ENCODE results near the gene HSP90AA1. TPM values are rescaled to one million over a fixed set of nuclear protein-coding genes. Genes with fewer than 3 reads are reported as not detected.

Gene HSP90AA1
- total and polyA plus RNA-seq, 2 donors (not counting 1 experiment from before 2014, with no cell fraction given): 190 to 222 TPM

DNA sequence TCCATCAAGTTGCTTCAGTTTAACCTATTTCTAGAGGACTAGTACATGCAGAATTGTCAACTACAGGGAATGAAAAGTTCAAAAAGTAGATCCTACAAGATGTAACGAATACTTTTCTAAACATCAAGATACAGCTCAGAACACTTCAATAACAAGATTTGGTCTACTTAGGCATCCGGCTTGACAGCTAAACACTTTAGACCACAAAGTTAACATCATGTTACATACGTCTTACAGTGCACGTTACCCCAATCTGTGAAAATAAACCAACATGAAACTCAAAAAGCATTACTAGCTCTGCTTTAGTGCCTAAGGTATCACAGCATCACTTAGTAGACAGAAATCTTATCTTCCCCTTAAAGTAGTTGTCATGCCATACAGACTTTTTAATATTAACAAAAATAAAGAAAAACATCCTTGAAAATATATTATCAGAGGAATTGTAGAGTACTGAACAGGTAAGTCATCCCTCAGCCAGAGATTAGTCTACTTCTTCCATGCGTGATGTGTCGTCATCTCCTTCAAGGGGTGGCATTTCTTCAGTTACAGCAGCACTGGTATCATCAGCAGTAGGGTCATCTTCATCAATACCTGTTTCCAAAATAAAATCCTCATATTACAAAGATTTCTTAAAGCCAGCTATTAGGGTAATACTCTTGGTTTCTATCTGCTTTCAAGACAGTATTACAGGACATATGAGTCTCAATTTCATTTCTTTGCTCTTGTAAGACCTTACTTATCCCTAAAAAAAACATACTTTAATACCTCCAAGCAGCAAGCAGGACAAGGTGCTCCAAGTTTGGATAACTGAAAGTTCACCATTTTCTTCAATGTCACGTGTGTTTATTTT is 5.4 kb downstream of the HSP90AA1 start:
- no peak overlapping the region for H3K27ac ChIP-seq (ENCODE audit: low read length in 2 of 2)
- DNase-seq: no peak
- peaks cover 9 to 15% of the 10 kb centered on the region in 2 donors for H3K4me1 ChIP-seq (ENCODE audit: control insufficient read depth in 2 of 2, insufficient read depth in 2 of 2, low read length in 2 of 2)
- intact Hi-C loops (cut with micrococcal nuclease): no loop called here
- H3K36me3 ChIP-seq (replicated peaks in 1 of 2; ENCODE audit: control extremely low read depth in 1 of 2, control insufficient read depth in 1 of 2, extremely low read depth in 1 of 2, insufficient read depth in 2 of 2, low read length in 1 of 2): peaks cover 4 to 70% of the 10 kb centered on the region in 2 experiments
- H3K79me2 ChIP-seq (ENCODE audit: control insufficient read depth, insufficient read depth, low read length): peaks cover 19% of the 10 kb centered on the region
- H3K4me1 Mint-ChIP-seq: peaks cover 39% of the 10 kb centered on the region
- H3K27me3 ChIP-seq (replicated peaks in 1 of 4; ENCODE audit: control extremely low read depth in 1 of 4, control insufficient read depth in 3 of 4, insufficient read depth in 4 of 4, low read length in 3 of 4): no peaks in the 10 kb centered on the region
- no peak overlapping the region for H3K27ac Mint-ChIP-seq
- no peak overlapping the region for H3K9ac ChIP-seq (ENCODE audit: low read length)
- no peak overlapping the region for H3K4me3 ChIP-seq (ENCODE audit: control extremely low read depth in 1 of 5, extremely low read depth in 1 of 5, insufficient read depth in 1 of 5, low read depth in 2 of 5, low read length in 4 of 5)
- no peak overlapping the region for H2AFZ ChIP-seq (ENCODE audit: insufficient read depth, low read depth, low read length, poor library complexity, severe bottlenecking)
- H3K4me2 ChIP-seq (replicated peaks; ENCODE audit: low read depth, low read length, poor library complexity, severe bottlenecking): no peak overlapping the region
- H3K9me3 ChIP-seq (ENCODE audit: control extremely low read depth in 1 of 3, control insufficient read depth in 2 of 3, insufficient read depth in 1 of 3, low read length in 2 of 3): no peaks in the 10 kb centered on the region
- H3K9me3 Mint-ChIP-seq (ENCODE audit: insufficient read depth): no peaks in the 10 kb centered on the region
- no peaks in the 10 kb centered on the region for H3K27me3 Mint-ChIP-seq
- H4K20me1 ChIP-seq (ENCODE audit: control insufficient read depth, insufficient read depth, low read length, poor library complexity, severe bottlenecking): peaks cover 22% of the 10 kb centered on the region
- 95% methylated on average over 4 of the region's 7 CpGs for WGBS (ENCODE audit: insufficient coverage)
- POLR2A ChIA-PET: no interaction called here
- CTCF ChIA-PET: interaction anchor here (0.9 kb wide), 1 partner anchor 15 kb away, joined by 5 read pairs; no protein-coding TSS in a partner anchor
- TF ChIP-seq, protein P1, sequence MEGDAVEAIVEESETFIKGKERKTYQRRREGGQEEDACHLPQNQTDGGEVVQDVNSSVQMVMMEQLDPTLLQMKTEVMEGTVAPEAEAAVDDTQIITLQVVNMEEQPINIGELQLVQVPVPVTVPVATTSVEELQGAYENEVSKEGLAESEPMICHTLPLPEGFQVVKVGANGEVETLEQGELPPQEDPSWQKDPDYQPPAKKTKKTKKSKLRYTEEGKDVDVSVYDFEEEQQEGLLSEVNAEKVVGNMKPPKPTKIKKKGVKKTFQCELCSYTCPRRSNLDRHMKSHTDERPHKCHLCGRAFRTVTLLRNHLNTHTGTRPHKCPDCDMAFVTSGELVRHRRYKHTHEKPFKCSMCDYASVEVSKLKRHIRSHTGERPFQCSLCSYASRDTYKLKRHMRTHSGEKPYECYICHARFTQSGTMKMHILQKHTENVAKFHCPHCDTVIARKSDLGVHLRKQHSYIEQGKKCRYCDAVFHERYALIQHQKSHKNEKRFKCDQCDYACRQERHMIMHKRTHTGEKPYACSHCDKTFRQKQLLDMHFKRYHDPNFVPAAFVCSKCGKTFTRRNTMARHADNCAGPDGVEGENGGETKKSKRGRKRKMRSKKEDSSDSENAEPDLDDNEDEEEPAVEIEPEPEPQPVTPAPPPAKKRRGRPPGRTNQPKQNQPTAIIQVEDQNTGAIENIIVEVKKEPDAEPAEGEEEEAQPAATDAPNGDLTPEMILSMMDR (IDR thresholded peaks at IDR 0.05): no peak
- TF ChIP-seq EZH2 (IDR thresholded peaks at IDR 0.05; ENCODE audit: borderline replicate concordance, insufficient read depth, low read depth, low read length, poor library complexity, severe bottlenecking): no peak
- H3K4me3 Mint-ChIP-seq: no peak overlapping the region
- ATAC-seq (ENCODE audit: low read depth): no peak

All from B cell (primary cell).